Measurements from ENCODE around the gene NRP1. TPM values are rescaled to one million over a fixed set of nuclear protein-coding genes. Genes with fewer than 3 reads are reported as not detected.
A peak's percentile ranks its signal among the peaks of the same experiment; 100 is the strongest.

The NRP1 gene
- total and polyA plus RNA-seq, 2 donors (not counting 3 experiments of a cell fraction or from before 2014, with no cell fraction given) = 122 to 306 TPM

- H3K9me1 ChIP-seq (replicated peaks; ENCODE audit: control insufficient read depth, extremely low read depth, insufficient read depth, low read length) = no peaks in the 10 kb centered on the region
- TF ChIP-seq POLR2AphosphoS5 (IDR thresholded peaks at IDR 0.05; ENCODE audit: insufficient read depth, low read depth, low read length) (no peak), JUN (IDR thresholded peaks at IDR 0.05; ENCODE audit: borderline replicate concordance, insufficient read depth, insufficient read length, low read depth) (peak; percentile 22), FOS (IDR thresholded peaks at IDR 0.05; ENCODE audit: borderline replicate concordance, insufficient read depth, low read length) (no peak), GATA2 (IDR thresholded peaks at IDR 0.05; ENCODE audit: insufficient read depth, insufficient read length, low read depth, low read length) (no peak), CTCF (IDR thresholded peaks at IDR 0.05; ENCODE audit: extremely low read depth in 1 of 2, insufficient read depth in 1 of 2, low read depth in 1 of 2, low read length in 2 of 2) (no peak)
- DNase-seq (ENCODE audit: low read depth, low spot score) = no peak
- peaks cover 15% of the 10 kb centered on the region for H3K79me2 ChIP-seq (ENCODE audit: control insufficient read depth, insufficient read depth, low read length)
- CTCF ChIA-PET = interaction anchor here (1.2 kb wide), 1 partner anchor 12 kb away, joined by 5 read pairs; no protein-coding TSS in a partner anchor
- H3K4me3 ChIP-seq (replicated peaks in 1 of 3; ENCODE audit: insufficient read depth in 1 of 3, low read depth in 1 of 3, low read length in 3 of 3) = no peak overlapping the region
- H3K9me3 ChIP-seq (replicated peaks; ENCODE audit: control insufficient read depth, insufficient read depth, low read length) = no peaks in the 10 kb centered on the region
- no peaks in the 10 kb centered on the region for H4K20me1 ChIP-seq (replicated peaks; ENCODE audit: control insufficient read depth, extremely low read depth, insufficient read depth, low read length)
- FAIRE-seq = no peak
- H3K27ac ChIP-seq (ENCODE audit: insufficient read depth, low read depth, low read length) = peak overlapping the region; percentile 23
- no peaks in the 10 kb centered on the region for H3K27me3 ChIP-seq (ENCODE audit: control insufficient read depth in 2 of 2, insufficient read depth in 2 of 2, low read length in 2 of 2)
- H3K36me3 ChIP-seq (ENCODE audit: control insufficient read depth in 2 of 2, extremely low read depth in 1 of 2, insufficient read depth in 2 of 2, low read length in 2 of 2) = peaks cover 2 to 9% of the 10 kb centered on the region in 2 experiments
- BruUV-seq (replicated peaks) = no TSS peak
- H3K9ac ChIP-seq (replicated peaks; ENCODE audit: extremely low read depth, insufficient read depth, low read length) = no peak overlapping the region
- dilution Hi-C loops (cut with MboI; ENCODE audit: extremely low pct_ligation_motif_present, low sequenced_read_pairs) = no loop called here
- no peak overlapping the region for H2AFZ ChIP-seq (ENCODE audit: low read depth, low read length)
- H3K4me2 ChIP-seq (ENCODE audit: insufficient read depth, low read length) = no peak overlapping the region
- POLR2A ChIA-PET = interaction anchor here (0.6 kb wide), 1 partner anchor 679 kb away, joined by 3 read pairs; no protein-coding TSS in a partner anchor
- intact Hi-C loops (cut with micrococcal nuclease) = no loop called here
- H3K4me1 ChIP-seq (ENCODE audit: control insufficient read depth, extremely low read depth, insufficient read depth, low read length) = peaks cover 41% of the 10 kb centered on the region
Measured at GRCh38 chr10:33237736-33238624, 96.5 kb downstream of the NRP1 start.

All from endothelial cell of umbilical vein (primary cell).